Right lobe of liver (tissue), 6 donors: ENCODE results near the gene BAG5. TPM values are rescaled to one million over a fixed set of nuclear protein-coding genes. Genes with fewer than 3 reads are reported as not detected.

Source experiments
- ATAC-seq, 4 donors: fragments of 200-7000 bp; cut with Tn5 transposase; one replicate each; pipeline ENCODE4 v1.9.1; 2020; ENCODE audit warnings: mild to moderate bottlenecking in 4 of 4, moderate library complexity in 4 of 4
- DNase-seq, 3 donors: peaks; one replicate each; pipeline ENCODE4 v3.0.0-alpha.2; 2020
- H3K27ac ChIP-seq, 3 donors: fragments of 200-600 bp; one replicate each; pipeline ENCODE4 v1.8.0; 2022
- H3K27me3 ChIP-seq, 2 donors: fragments of 200-600 bp; one replicate each; pipeline ENCODE4 v1.8.0; 2022
- H3K36me3 ChIP-seq, 4 donors: fragments of 200-600 bp; sonication (generic) in 1 of 4; one replicate each; pipeline versions ENCODE4 v1.5.1 to v1.8.0; 2017 to 2022; ENCODE audit warnings: control low read depth in 1 of 4
- H3K4me1 ChIP-seq, 4 donors: fragments of 200-600 bp; sonication (generic) in 1 of 4; one replicate each; pipeline versions ENCODE4 v1.5.1 to v1.8.0; 2017 to 2022; ENCODE audit warnings: control low read depth in 1 of 4
- H3K4me3 ChIP-seq, 3 donors: fragments of 200-600 bp; one replicate each; pipeline ENCODE4 v1.8.0; 2022
- H3K9me3 ChIP-seq, 4 donors: fragments of 200-600 bp; sonication (generic) in 1 of 4; one replicate each; pipeline versions ENCODE4 v1.5.1 to v1.8.0; 2017 to 2022; ENCODE audit warnings: control low read depth in 1 of 4
- POLR2A ChIP-seq: fragments of 450-650 bp; IDR thresholded peaks from one replicate; pipeline ENCODE4 v1.6.1; 2017; ENCODE audit warnings: antibody characterized with exemption, mild to moderate bottlenecking
- WGBS: methylation state at CpG from one replicate; pipeline ENCODE4 v1.1.6; 2018; ENCODE audit warnings: low coverage, low lambda C conversion rate; ENCODE audit not compliant: insufficient coverage; ENCODE audit errors: missing lambda C conversion rate; 5-methylcytosine and 5-hydroxymethylcytosine counted together
- intact Hi-C, 2 donors: fragments of 100-400 bp; cut with DNase I; formaldehyde crosslinking; loops; one replicate each; pipeline versions ENCODE4 v1.11.2 to v1.14.1; 2022
- total RNA-seq, 6 experiments: library from RNA; depleted of rRNA in 2 of 6; stranded (reverse); fragments of >200 nt in 2 of 6; fragmentation: NEBNext Ultra II Directional in 3 of 6; extraction: Animal tissue kit (Norgen Biotek cat#: 25700) in 3 of 6; gene quantifications; one replicate each; pipeline versions ENCODE4 v1.1.0 to v1.2.4, GENCODE V29; 2016 to 2023
- TF ChIP-seq, protein P1 (sequence below), 4 donors: fragments of 200-600 bp in 3 of 4; fragments of 450-650 bp in 1 of 4; IDR thresholded peaks; one replicate each; pipeline versions ENCODE4 v1.5.1 to v1.8.0; 2016 to 2022; ENCODE audit warnings: antibody characterized with exemption in 4 of 4, mild to moderate bottlenecking in 2 of 4
- donor health status: DM: no; HTN: yes; CAD: no.
- donor health status: DM: no; HTN: no; CAD: no.
- donor health status: DM: no; HTN: no; CAD: no.
- donor health status: DM: no; HTN: yes; CAD: no.
- donor health status: DM: no; HTN: yes; CAD: no.

BAG5 gene
- total RNA-seq, 6 experiments from 2014 or later, result 6.5 to 11.4 (median 10.9) TPM

DNA sequence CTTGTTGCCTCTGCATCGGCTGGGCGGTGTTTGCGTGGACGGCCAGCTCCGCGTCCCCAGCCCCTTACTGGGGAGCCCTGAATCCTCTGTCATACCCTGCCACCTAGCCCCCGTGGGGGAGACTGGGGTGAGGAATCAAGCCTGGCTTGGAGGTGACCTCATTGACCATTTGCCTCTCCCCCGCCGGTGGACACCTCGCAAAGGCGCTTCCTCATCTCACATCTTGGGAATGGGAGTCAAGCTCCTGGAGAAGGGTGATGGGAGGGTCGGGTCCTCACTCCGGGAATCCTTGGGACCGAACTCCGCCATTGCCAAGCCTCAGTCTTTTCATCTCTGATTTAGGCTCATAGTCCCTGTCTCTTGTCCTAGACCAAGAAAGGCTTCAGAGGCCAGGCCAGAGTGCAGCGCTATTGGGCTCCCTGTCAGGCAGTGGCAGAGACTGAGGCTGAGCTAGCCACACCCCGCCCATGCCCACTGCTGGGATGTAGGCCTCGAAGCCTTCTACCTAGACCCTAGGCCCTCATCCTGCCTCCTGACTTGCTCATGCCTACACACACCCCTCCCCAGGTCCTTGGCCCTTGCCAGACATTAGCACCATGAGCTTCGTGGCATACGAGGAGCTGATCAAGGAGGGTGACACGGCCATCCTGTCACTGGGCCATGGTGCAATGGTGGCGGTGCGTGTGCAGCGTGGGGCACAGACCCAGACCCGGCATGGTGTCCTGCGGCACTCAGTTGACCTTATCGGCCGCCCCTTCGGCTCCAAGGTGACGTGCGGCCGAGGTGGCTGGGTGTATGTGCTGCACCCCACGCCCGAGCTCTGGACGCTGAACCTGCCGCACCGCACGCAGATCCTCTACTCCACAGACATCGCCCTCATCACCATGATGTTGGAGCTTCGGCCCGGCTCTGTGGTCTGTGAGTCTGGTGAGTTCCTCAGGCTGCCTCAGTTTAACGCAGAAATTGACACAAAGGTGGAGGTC, 32.8 kb downstream of the BAG5 start:
- intact Hi-C loops, result no loop called here
- ATAC-seq (no peak), DNase-seq (no peak)
- peaks cover 0 to 32% (median 13%) of the 10 kb centered on the region in 4 donors for H3K4me1 ChIP-seq
- TF ChIP-seq, protein P1, sequence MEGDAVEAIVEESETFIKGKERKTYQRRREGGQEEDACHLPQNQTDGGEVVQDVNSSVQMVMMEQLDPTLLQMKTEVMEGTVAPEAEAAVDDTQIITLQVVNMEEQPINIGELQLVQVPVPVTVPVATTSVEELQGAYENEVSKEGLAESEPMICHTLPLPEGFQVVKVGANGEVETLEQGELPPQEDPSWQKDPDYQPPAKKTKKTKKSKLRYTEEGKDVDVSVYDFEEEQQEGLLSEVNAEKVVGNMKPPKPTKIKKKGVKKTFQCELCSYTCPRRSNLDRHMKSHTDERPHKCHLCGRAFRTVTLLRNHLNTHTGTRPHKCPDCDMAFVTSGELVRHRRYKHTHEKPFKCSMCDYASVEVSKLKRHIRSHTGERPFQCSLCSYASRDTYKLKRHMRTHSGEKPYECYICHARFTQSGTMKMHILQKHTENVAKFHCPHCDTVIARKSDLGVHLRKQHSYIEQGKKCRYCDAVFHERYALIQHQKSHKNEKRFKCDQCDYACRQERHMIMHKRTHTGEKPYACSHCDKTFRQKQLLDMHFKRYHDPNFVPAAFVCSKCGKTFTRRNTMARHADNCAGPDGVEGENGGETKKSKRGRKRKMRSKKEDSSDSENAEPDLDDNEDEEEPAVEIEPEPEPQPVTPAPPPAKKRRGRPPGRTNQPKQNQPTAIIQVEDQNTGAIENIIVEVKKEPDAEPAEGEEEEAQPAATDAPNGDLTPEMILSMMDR (IDR thresholded peaks at IDR 0.05), result no peak
- no peak for TF ChIP-seq POLR2A
- peak overlapping the region; percentile 87 to 99 (median 98) for H3K4me3 ChIP-seq
- H3K9me3 ChIP-seq, result no peaks in the 10 kb centered on the region
- no peaks in the 10 kb centered on the region for H3K36me3 ChIP-seq
- H3K27ac ChIP-seq, result peak overlapping the region; percentile 19 to 62 (median 26)
- H3K27me3 ChIP-seq, result no peaks in the 10 kb centered on the region
- WGBS, result 16% methylated on average over 12 of the region's 42 CpGs

DNA sequence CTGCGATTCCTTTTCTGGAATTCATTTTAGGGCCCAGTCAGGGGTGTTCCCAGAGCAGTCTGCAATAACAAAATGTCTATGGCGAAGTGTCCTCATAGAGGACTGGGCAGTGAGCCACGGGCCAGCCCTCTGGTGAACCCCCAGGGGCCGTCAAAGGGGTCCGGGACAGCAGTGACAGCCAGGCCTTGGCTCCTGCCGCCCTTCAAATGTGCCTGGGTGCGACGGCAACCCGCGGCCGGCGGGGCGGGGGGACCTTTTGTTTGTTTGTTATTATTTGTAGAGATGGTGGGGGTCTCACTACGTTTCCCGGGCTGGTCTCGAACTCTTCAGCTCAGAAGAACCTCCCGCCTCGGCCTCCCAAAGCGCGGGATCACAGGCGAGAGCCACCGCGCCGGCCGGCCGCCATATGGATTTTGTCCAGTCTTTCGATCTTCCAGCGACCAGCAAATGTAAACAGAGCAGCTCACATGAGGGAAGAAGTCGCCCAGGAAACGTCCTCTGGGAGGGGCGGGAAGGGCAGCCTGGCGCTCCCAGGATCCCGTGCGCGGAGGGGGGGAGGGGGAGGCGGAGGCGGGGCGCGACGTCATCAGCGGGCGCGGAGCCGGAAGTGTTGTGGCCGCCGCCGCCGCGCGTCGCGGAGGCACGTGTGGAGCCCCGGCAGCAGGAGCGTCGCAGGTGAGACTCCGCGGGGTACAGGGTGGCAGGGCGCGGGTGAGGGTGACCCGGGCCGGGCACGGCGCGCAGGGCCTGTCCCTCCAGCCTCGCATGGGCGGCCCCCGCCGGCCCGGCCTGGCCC, 33.7 kb downstream of the BAG5 start, which contains the start of gene TRMT61A:
TSS of gene TRMT61A (plus strand) at position 610 of the 796 bp plus-strand sequence. CDS start 783 bp downstream, outside the sequence.
- ATAC-seq, result peak; percentile 89 to 95 (median 94)

DNA sequence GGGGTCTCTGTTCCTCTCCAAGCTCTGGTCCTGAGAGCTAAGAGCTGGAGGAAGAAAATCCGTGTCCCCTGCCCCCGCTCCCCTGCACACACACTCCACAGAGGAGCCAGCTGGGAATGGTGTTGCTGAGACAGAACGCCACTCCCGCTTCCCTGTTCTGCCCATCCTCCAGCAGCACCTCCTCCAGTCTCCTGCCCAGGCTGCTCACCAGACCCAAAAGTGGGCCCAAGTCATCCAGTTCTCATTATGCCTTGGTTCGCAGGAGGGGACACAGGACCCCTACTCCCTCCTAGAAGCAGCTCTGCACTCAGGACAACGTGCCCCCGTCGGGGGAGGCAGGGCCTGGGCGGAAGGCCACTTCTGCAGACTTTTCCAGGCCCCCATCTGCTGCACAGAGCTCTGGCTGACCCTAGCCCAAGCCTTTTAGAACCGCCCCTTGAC, 34.3 kb downstream of the BAG5 start:
- WGBS, result 15% methylated on average over 4 of the region's 10 CpGs
- no peaks in the 10 kb centered on the region for H3K27me3 ChIP-seq
- peak overlapping the region; percentile 87 to 99 (median 98) for H3K4me3 ChIP-seq
- no peak for DNase-seq
- no peaks in the 10 kb centered on the region for H3K9me3 ChIP-seq
- H3K36me3 ChIP-seq, result no peaks in the 10 kb centered on the region
- no peak for TF ChIP-seq POLR2A
- TF ChIP-seq, protein P1 (IDR thresholded peaks at IDR 0.05), result no peak
- ATAC-seq, result peak; percentile 7 to 26 (median 16)
- H3K4me1 ChIP-seq, result peaks cover 0 to 32% (median 13%) of the 10 kb centered on the region in 4 donors
- intact Hi-C loops, result no loop called here
- peak overlapping the region; percentile 62 to 91 (median 90) for H3K27ac ChIP-seq

More for the DNA sequence above, 33.7 kb downstream of the BAG5 start, which contains the start of gene TRMT61A:
- H3K27ac ChIP-seq, result peak within 1 kb of the TSS; percentile 62 to 91 (median 90)
- H3K4me3 ChIP-seq, result peak within 1 kb of the TSS; percentile 87 to 99 (median 98)
- no peaks in the 10 kb centered on the region for H3K36me3 ChIP-seq
- no peaks in the 10 kb centered on the region for H3K27me3 ChIP-seq
- 3% methylated on average over 16 of the region's 70 CpGs for WGBS
- DNase-seq, result peak; percentile 88 to 94 (median 93)
- intact Hi-C loops, result no loop called here
- H3K9me3 ChIP-seq, result no peaks in the 10 kb centered on the region
- peaks cover 0 to 32% (median 13%) of the 10 kb centered on the region in 4 donors for H3K4me1 ChIP-seq
- TF ChIP-seq, protein P1 (IDR thresholded peaks at IDR 0.05), result no peak
- TF ChIP-seq POLR2A, result peak; percentile 53

DNA sequence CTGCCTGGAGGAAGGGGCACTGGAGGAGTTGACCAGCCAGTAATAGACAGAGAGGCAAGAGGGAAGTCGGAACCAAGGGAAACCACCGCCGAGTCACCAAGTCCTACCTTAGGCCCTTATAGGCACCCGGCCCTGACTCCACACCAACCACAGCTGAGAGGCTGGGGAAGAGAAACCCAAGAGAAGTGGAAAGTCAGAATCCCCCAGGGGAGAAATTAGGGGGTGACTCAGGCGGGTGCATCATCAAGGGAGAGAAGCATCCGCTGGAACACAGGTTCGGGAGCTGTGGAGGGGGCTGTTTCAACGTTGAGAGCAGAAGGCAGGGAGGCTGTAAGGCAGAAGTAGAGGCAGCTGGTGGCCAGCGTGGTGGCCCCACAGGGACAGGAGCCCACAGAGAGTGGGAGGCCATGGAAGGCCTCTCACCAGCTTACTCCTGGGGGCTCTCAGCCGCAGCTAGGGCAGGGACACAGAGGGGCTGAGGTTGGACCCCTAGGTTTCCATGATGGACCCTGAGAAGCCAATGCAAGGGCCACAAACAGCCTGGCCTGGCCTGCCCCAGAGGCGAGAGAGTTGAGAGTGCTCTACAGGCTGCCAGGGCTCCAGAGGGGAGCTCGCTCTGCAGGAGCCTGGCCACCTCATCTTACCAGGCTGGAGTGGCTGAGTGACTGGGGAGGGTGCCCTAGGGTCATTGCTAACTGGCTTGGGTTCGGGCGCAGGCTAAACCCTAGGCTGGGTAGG, 34.9 kb downstream of the BAG5 start:
- intact Hi-C loops, result no loop called here
- ATAC-seq (no peak), DNase-seq (no peak)
- Histone ChIP-seq H3K4me3 (no peak overlapping the region), H3K4me1 (peaks cover 0 to 38% (median 13%) of the 10 kb centered on the region in 4 donors), H3K27ac (peak overlapping the region in 1 of 3 donors; percentile 62), H3K27me3 (no peaks in the 10 kb centered on the region), H3K36me3 (no peaks in the 10 kb centered on the region), H3K9me3 (no peaks in the 10 kb centered on the region)
- TF ChIP-seq, protein P1 (IDR thresholded peaks at IDR 0.05), result no peak
- TF ChIP-seq POLR2A, result no peak
- WGBS, result 72% methylated on average over 9 of the region's 14 CpGs
